KMS-11 (cell line): ENCODE measurements around the gene SRPK3.

Source experiments
- H2AFZ ChIP-seq: fragments of 200-600 bp; sonication (generic); 2 replicates; pipeline ENCODE4 v1.6.1; 2016; ENCODE audit warnings: antibody characterized with exemption, mixed run types, low read depth
- H3K27ac ChIP-seq: fragments of 200-600 bp; sonication (generic); 2 replicates; pipeline ENCODE4 v1.6.1; 2016; ENCODE audit warnings: mild to moderate bottlenecking, mixed run types
- H3K27me3 ChIP-seq: fragments of 200-600 bp; sonication (generic); 2 replicates; pipeline ENCODE4 v1.6.1; 2017; ENCODE audit warnings: mild to moderate bottlenecking, low read depth, mixed run types, moderate library complexity; ENCODE audit not compliant: insufficient read depth
- H3K36me3 ChIP-seq: fragments of 200-600 bp; sonication (generic); 2 replicates; pipeline ENCODE4 v1.6.1; 2017; ENCODE audit warnings: mild to moderate bottlenecking, mixed run types; ENCODE audit not compliant: insufficient read depth
- H3K4me1 ChIP-seq: fragments of 200-600 bp; sonication (generic); 2 replicates; pipeline ENCODE4 v1.6.1; 2016; ENCODE audit warnings: mild to moderate bottlenecking, low read depth, mixed run types; ENCODE audit not compliant: poor library complexity, severe bottlenecking
- H3K4me2 ChIP-seq: fragments of 200-600 bp; sonication (generic); 2 replicates; pipeline ENCODE4 v1.7.0; 2016; ENCODE audit warnings: mild to moderate bottlenecking, mixed run types
- H3K4me3 ChIP-seq: fragments of 200-600 bp; sonication (generic); IDR thresholded peaks from 2 replicates; pipeline ENCODE4 v1.6.1; 2017; ENCODE audit warnings: low read depth, low read length, mixed read lengths; ENCODE audit not compliant: insufficient read depth
- H3K79me2 ChIP-seq: fragments of 200-600 bp; sonication (generic); 2 replicates; pipeline ENCODE4 v1.6.1; 2016; ENCODE audit warnings: low read depth, mixed run types; ENCODE audit not compliant: insufficient read depth
- H3K9ac ChIP-seq: fragments of 200-600 bp; sonication (generic); 2 replicates; pipeline ENCODE4 v1.6.1; 2016; ENCODE audit warnings: mild to moderate bottlenecking, mixed run types
- H4K20me1 ChIP-seq: fragments of 200-600 bp; sonication (generic); 2 replicates; pipeline ENCODE4 v1.6.1; 2016; ENCODE audit warnings: mild to moderate bottlenecking, mixed run types; ENCODE audit not compliant: insufficient read depth
- CTCF ChIP-seq: fragments of 200-600 bp; sonication (generic); conservative IDR thresholded peaks from 2 replicates; pipeline ENCODE4 v1.6.1; 2017; ENCODE audit warnings: low read depth, mild to moderate bottlenecking, antibody characterized with exemption, low read length, moderate library complexity, mixed read lengths

The SRPK3 gene

GRCh38 chrX:153761863-153762262, 19.0 kb upstream of the SRPK3 start:
- H3K79me2 ChIP-seq: no peaks in the 10 kb centered on the region
- H3K4me2 ChIP-seq: no peak overlapping the region
- no peak overlapping the region for H3K4me3 ChIP-seq
- TF ChIP-seq CTCF: no peak
- no peaks in the 10 kb centered on the region for H3K27me3 ChIP-seq
- no peaks in the 10 kb centered on the region for H3K36me3 ChIP-seq
- no peak overlapping the region for H2AFZ ChIP-seq
- H3K27ac ChIP-seq: no peak overlapping the region
- no peaks in the 10 kb centered on the region for H4K20me1 ChIP-seq
- no peak overlapping the region for H3K9ac ChIP-seq
- H3K4me1 ChIP-seq: no peaks in the 10 kb centered on the region

- no peaks in the 10 kb centered on the region for H3K79me2 ChIP-seq
- no peak overlapping the region for H3K4me3 ChIP-seq
- no peaks in the 10 kb centered on the region for H3K27me3 ChIP-seq
- H3K9ac ChIP-seq: no peak overlapping the region
- H3K27ac ChIP-seq: no peak overlapping the region
- no peak for TF ChIP-seq CTCF
- H4K20me1 ChIP-seq: no peaks in the 10 kb centered on the region
- no peaks in the 10 kb centered on the region for H3K4me1 ChIP-seq
- no peaks in the 10 kb centered on the region for H3K36me3 ChIP-seq
- H3K4me2 ChIP-seq: no peak overlapping the region
- no peak overlapping the region for H2AFZ ChIP-seq
These were observed 18.1 kb upstream of the SRPK3 start for GRCh38 chrX:153762626-153763173.

GRCh38 chrX:153763298-153763932, 17.4 kb upstream of the SRPK3 start:
- Histone ChIP-seq H3K36me3 (no peaks in the 10 kb centered on the region), H3K27me3 (no peaks in the 10 kb centered on the region), H4K20me1 (no peaks in the 10 kb centered on the region), H3K4me3 (no peak overlapping the region), H3K79me2 (no peaks in the 10 kb centered on the region), H2AFZ (no peak overlapping the region), H3K27ac (no peak overlapping the region), H3K4me2 (no peak overlapping the region), H3K9ac (no peak overlapping the region), H3K4me1 (no peaks in the 10 kb centered on the region)
- TF ChIP-seq CTCF: no peak

- Histone ChIP-seq H3K4me3 (no peak within 1 kb of the TSS), H3K27me3 (no peaks in the 10 kb centered on the region), H3K4me2 (no peak within 1 kb of the TSS; the same call in 1 of the 2 replicates)
These were observed 16.7 kb upstream of the SRPK3 start, which contains the start of gene PLXNB3 for GRCh38 chrX:153763989-153764755. PLXNB3 (plus strand) TSS chrX:153764249; CDS start chrX:153765536, 1,287 bp downstream.

More at GRCh38 chrX:153763989-153764755, 16.7 kb upstream of the SRPK3 start, which contains the start of gene PLXNB3:
- H4K20me1 ChIP-seq: no peaks in the 10 kb centered on the region
- H3K36me3 ChIP-seq: no peaks in the 10 kb centered on the region
- H3K4me1 ChIP-seq: no peaks in the 10 kb centered on the region
- TF ChIP-seq CTCF: peak; percentile 84
- H2AFZ ChIP-seq: peak within 1 kb of the TSS; percentile 30; the same call in 1 of the 2 replicates
- H3K9ac ChIP-seq: no peak within 1 kb of the TSS
- no peaks in the 10 kb centered on the region for H3K79me2 ChIP-seq
- H3K27ac ChIP-seq: no peak within 1 kb of the TSS
